HG03520 (cell line): ENCODE measurements around the gene DNM3.
A peak's percentile ranks its signal among the peaks of the same experiment; 100 is the strongest.

ENCODE experiments used
- ATAC-seq: cut with Tn5 transposase; IDR thresholded peaks from one replicate; pipeline ENCODE4 v1.9.1; 2021; ENCODE audit warnings: mild to moderate bottlenecking, moderate library complexity; ENCODE audit not compliant: unreplicated experiment

Gene DNM3

DNA sequence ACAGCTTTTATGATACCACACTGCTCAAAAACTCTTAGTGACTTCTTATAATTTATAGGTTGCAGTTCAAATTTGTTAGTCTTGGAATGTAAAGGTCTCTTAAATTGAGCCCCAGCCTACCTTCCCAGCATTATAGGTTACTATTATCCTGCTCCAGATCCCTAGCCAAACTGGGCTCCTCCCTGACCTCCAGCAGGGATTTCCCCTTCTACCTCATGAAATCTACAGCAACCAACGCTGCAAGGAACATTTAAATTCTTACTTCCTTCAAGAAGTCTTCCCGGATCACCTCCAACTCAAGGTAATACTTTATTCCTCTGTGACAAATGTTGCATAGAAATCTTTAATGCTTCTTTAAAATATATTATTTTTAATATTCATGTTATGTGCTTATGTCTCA, 324.1 kb downstream of the DNM3 start:
- ATAC-seq = no peak

DNA sequence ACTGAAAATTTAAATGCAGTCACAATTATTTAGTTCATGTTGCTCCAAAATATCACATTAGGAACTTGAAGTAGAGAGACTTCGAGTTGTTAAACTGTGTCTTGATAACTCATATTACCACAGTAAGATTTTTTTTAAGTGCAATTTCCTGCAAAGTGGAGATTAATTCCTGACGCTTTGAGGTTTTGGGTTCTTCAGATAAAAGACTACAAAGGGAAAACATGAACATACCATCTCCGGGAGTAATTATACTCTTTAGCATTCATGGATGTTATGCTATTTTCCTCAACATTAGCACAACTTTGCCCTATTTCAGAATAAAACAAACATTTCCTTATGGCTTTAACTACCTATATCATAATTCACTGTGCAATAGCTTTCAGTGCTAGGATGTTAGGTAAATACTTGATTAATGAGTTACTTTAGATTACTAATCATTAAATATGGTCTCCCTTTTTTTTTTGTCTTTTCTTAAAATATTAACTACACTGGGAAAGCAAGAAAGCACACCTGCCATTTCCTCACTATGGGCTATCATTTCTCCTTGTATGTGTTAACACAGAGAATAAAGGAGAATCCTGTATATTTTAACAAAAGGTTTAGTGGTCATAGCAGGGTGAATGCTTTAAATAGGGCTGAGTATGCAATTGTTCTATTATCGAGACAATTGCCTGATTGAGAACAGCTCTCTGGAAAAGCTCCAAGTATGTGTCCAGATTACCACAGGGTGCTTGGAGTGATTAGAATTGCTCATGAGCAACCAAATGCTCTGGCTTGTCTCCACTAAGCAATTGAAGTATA, 326.7 kb downstream of the DNM3 start:
- ATAC-seq = no peak

DNA sequence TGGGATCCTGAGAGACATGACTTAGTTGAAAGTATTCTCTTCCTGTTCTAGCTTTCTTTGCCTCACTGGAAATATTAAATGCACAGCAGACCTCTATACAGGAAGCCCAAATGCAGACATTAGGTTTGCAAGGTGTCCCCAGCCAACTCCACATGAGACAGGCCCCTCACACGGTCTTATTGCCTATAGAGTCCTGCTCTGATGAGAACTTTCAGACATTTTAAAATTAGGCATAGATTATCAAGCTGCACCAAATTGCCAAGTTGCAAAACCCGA, 327.2 kb downstream of the DNM3 start:
- no peak for ATAC-seq

DNA sequence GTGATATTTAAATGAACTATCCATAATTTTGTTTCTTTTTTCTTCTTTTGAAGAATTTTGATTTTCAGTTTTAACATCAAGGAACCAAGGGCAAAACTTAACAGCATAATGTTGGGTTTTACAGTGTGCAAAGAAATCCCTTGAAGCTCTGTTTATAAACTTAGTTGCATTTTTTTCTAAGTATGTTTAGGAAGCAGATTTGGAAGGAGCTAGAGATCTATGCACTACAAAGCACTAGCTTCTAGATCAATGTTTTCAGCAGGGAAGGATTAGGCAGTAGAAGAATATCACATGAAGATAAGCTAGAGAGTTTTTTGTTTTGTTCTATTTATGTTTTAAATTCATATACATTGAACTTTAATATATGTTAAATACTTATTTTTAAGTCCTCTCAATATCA, 328.5 kb downstream of the DNM3 start:
- ATAC-seq = no peak

DNA sequence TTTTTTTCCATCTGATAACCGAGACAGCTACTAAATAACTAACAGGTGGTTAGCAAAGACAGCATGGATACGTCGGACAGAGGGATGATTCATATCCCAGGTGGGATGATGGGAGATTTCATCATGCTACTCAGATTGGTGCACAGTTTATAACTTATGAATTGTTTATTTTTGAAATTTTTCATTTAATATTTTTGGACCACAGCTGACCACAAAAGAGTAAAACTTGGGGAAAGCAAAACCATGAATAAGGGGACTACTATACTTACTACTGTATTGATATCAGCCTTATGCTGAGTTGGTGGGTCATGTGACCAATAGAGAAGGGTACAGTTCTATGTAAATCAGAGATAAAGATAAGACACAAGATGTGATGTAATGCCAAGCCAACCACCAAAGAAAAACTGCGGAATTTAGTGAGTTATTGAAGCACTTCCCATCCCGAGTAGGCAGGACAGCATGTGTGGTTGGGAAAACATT, 331.1 kb downstream of the DNM3 start:
- ATAC-seq = no peak

DNA sequence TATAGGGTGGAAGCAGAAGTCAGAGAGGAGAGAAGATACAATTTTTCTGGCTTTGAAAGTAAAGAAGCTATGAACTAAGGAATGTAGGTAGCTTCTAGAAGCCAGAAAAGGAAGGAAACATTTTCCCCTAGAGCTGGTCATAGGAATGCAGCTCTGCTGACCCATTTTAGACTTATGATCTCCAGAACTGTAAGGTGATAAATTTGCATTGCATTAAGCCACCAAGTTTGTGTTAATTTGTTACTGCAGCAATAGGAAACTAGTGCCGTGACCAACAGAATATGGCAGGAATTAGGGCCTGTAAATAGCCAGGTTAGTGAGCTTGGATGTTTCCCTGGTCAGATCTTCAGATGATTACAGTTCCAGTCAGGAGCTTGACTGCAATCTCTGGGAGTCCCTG, 334.9 kb downstream of the DNM3 start:
- ATAC-seq = no peak

DNA sequence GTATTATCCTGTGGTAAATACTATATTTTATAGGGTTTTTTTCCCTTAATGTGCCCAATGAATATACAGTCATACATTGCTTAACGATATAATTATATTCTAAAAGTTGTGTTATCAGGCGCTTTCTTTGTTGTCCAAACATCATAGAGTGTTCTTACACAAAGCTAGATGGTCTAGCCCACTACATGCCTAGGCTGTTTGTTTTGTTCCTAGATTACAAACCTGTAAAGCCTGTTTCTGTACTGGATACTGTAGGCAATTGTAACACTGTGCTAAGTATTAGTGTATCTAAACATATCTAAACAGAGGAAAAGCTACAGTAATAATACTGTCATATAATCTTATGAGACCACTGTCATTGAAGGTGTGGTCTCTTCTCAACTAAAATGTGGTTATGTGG, 336.6 kb downstream of the DNM3 start:
- ATAC-seq = no peak

DNA sequence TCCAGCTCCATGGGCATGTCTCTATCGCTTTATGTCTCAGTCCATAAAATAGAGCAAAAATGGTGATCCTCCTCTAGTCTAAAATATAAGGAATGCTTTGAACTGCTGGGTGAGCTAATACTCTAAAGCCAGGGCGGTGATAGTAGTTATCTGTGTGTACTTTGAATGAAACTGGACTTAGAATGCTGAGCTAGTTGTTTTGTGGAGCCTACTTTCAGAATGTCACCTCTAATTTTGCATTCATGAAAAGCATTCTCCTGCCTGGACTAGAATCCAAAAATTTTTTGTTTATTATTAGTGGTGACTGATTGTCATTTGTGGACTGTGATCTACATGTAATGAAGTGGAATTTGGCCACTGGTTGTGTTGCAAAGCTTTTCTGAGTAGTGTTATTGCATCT, 337.6 kb downstream of the DNM3 start:
- no peak for ATAC-seq

DNA sequence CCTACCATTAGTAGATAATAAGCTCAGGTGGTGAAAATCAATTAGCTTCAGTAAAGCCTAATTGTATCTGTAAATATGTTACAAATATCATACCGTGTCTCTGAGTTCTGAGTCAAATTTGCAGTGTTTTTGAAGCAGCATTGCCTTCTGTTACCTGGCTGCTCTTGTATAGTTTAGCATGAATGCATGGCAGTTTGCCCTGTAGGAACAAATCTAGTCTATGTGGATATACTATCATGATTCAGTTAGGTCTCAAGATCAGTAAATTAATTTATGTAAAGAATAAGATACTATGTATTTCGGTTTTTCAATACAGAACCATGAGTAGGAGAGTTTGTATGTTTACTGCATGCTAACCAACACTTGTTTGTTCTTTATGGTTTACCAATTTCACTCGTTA, 338.6 kb downstream of the DNM3 start:
- no peak for ATAC-seq

DNA sequence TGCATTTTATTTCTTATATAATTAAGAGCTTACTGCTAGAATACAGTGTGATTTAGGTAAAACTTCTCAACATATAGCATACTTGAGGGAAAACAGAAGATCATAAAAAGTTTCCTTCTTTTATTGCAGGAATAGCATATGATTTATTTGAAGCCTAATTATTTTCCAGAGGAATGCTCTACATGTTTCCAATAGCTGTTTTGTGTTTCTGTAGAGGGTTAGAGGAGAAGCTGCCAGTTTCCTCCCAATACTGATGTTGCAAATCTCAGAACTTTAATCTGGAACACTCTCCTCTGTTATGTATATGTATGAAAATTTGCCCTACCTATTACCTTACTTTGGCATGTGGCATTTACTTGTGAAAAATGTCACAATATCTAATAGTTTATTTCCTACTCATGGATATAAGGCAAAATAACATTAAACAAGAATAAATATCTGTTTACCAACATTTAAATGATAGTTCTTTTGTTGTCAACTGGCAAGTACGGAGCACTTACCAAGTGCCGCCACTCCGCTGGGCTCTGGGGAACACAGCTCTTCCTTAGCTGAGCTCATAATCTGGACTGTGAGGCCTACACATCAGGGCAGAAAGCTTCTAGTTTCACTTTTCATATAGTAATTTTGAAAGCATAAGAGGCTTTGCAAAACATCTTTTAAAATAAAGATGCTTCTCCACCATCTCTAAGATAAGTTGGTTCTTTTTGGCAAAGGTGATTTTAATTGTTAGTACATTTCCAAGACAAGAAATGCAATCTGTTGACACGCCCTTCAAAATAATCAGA, 339.4 kb downstream of the DNM3 start:
- peak; percentile 47 for ATAC-seq

DNA sequence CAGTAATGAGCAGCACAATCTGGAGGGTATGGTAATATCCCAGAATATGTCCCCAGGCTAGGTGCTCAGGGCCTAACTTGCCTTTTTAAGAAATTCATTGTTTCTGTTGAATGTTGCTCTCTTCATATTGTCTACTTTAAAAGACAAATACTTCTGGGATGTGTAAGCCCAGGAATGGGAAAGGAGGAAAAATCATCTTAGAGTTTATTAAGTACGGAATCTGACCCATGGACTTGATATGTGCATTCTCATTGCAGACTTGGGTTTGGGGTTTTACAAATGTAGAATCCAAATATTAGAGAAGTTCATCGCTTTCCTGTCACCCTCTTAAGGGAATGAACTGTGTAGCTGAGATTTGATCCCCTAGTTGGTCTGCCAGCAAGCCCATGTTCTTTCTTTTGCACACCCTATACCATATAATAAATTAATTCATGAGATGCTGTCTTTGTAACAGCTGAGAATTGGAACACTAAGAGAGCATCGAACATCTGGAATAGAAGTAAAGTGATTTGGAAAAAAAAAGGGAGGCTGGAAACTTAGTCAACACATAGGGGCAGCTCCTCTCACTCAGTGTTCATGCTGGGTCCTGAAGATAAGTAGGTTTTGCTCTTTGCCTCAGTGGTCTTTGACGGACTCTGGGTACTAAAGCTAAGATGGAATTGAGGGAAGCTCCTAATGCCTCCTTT, 343.4 kb downstream of the DNM3 start:
- ATAC-seq = no peak

DNA sequence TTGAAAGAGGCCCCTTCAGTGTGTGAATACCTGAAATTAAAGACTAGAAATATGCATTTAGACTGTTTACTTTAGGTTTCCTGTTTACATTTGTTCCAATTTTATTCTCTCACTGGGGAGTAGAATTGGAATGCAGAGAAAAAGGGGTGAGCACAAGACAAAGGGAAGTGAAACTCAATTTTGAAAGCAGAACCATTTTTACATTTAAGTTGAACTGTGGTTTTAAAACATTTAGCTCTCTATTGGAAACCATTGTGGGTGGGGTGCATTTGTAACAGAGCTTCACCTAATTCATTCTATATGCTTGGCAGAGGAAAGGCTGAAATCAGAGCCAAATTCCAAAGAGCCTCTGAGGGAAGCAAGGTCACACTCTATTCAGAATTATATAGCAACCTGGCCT, 343.9 kb downstream of the DNM3 start:
- ATAC-seq = peak; percentile 46

DNA sequence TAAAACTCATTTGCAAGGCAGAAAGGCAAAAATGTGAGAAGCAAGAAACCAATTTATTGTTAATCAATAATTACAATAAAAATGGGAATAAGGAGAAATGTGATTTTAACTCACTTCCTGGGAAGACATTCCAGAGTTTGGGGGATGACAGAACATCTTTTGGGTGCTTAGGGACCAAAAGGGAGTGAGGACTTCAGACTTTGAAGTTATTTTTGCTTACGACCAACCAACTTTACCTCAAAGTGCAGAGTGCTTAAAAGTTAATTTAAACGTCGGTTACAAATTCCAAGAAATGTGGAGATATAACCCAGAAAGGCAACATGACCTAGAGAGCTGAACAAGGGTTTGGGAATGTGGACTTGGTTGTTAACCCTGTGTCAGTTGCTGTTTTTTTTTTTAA, 344.7 kb downstream of the DNM3 start:
- no peak for ATAC-seq

DNA sequence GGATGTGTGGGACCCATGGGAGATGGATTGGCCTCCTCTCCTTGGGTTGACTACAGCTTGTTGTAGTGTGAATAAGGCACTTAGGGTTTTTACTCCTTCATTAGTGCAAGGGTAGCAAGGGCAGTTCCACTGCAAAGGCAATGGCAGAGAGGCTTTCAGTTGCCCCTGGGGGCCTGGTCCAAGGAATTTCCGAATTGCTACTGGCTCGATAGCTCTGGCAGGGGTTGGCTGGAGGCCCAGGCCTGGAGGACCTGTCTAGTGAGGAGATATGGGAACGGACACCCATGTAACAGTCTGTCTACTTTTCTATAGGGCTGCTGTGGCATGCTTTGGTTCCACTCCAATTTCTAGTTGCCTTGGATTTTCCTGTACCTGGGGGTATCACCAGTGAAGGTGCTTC, 360.3 kb downstream of the DNM3 start:
- no peak for ATAC-seq

DNA sequence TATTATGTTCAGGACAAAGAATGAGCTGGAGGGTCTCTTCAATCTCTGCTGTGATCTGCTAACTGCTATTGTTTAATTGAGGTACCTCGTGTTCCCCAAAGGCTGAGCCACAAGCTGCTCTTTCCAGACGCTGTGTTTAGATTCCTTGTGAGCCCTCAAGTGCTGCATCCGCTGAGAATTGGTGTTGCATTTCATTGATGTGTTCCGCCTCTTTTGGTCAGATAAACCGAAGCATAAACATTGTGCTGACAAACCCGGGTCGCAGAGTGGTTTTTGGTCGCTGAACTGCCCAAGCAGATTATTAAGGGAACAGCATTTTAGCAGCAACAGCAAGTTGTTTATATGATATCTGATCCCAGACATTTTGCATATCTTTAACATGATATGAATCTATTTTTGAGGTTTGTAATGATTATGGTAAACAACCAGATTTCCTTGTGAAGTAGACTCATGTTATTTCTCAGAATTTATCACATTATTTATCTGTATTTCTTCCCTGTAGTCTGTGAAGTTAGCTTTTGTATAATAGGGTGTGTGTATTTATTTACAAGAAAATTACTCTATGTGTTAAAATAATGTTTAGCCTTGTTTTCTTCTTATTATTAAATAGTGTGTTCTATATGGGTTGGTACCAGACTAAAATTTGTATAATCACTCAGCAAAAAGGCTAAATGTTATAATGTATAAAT, 362.0 kb downstream of the DNM3 start:
- no peak for ATAC-seq

DNA sequence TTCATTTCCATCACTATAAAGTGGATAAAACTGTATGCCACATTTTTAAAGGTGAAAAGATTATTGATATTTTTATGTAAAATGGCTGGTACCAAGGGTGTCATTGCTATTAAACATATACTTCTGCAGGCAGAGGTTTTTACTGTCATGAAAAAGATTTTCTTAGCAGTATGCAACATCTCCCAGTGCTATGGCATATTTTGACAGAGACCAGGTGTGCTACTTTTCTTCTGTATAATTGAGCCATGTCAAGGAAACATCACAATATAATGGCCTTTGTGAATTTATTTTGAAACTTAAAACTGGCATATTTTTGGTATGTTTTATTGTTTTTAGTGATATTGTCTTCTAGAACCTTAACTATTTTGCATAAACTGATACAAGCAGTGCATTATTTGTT, 362.6 kb downstream of the DNM3 start:
- no peak for ATAC-seq

DNA sequence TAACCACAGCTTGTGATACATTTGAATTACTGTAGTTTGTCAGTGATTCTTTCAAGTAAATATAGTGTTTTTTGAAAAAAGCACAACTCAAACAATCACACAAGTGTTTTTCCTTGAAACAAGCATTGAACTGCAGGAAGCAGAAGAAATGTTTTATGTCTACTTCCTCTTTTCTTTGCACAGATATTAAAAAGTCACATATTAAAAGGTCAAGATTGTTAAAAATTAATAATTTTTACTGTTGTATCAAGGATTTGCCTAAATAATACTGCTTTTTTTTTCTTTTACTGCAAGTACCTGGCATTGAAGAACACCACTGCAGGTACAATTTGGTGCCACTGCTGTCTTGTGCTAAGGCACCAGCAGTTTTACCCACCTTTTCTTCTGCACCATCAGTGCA, 365.0 kb downstream of the DNM3 start:
- no peak for ATAC-seq

DNA sequence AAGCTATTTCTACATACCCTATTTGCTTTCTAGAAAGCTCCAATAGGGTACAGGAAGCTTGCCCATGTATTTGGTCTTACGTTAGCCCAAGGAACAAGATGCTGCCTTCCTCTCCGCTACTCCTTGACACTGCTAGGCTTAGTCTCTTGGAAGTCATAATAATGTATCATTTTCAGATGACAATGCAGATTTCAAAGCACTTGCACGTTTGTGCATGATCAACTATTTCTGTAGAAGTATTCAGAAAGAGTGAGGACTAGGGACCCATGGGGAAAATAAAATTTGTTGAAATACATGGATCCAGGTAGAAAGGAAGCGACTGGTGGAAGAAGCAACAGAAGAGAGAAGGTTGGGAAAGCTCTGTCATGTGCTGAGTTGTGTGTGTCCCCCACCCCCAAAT, 367.3 kb downstream of the DNM3 start:
- no peak for ATAC-seq

DNA sequence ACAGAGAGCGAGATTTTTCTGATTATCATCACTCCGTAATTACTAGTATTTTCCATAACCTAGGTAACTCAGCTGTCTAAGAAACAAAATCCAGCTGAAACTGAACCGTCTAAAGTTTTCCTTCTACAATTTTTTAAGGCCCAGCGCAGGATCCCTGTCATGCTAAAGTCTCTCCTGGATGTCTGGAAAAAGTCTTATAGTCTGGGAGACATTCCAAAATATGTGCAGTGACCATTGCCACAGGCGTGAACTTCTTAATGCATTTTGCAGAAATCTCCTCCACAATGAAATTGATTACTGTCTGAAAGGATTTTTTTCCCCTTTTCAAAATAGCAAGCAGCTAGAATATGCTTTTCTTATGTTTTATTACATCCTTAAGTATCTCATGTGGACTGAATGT, 369.9 kb downstream of the DNM3 start:
- no peak for ATAC-seq

DNA sequence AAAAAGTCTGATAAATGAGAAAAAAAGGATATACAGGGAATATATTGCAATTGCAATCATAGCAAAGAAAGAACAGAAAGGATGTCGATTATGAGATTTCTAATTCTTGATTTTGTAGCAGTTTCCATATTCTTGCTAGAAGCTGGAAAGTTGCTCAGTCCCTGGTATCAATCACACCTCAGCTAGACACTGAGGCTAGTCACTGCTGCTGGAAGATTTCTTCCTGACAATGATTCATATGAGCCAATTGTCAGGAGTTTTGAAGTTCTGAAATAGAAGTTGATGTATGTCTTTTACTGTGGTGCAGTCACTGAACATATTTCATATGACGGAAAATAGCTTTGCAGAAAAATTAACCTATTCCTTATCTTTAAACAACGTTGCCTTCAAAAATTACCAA, 370.8 kb downstream of the DNM3 start:
- no peak for ATAC-seq

DNA sequence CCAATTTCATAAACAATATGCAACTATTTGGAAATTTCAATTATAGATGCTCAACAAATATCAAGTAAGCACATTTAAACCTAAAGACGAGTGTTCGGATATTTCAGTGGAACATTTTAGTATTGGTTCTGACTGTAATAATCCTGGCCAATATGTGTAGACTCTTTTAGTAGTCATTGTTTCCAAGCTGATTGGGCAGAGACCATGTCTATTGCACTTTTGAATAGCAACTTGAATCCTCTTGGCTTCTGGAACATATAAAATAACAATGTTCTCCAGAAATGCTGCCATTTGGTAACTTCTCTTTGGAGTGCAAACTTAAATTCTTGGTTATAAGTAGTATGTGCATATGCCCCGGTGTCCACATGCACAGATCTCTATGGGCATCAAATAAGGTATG, 373.7 kb downstream of the DNM3 start:
- ATAC-seq = no peak
